GM18505 (cell line): ENCODE results near the gene SIK1.
"Not testable (repeated sequence)": the region's sequence is repeated elsewhere in the genome, so short reads cannot be mapped to it uniquely, and the experiment has no call there.

ENCODE experiments used
- ATAC-seq: cut with Tn5 transposase; IDR thresholded peaks from one replicate; pipeline ENCODE4 v1.9.1; 2021; ENCODE audit not compliant: unreplicated experiment

Gene SIK1

GRCh38 chr21:43440835-43441727 is 14.2 kb upstream of the SIK1 start:
- not testable (repeated sequence) for ATAC-seq

GRCh38 chr21:43439316-43440075 is 12.6 kb upstream of the SIK1 start:
- ATAC-seq, result not testable (repeated sequence)

- ATAC-seq, result not testable (repeated sequence)
These were observed 9.3 kb upstream of the SIK1 start for GRCh38 chr21:43436272-43436671.

- not testable (repeated sequence) for ATAC-seq
These were observed 6.6 kb upstream of the SIK1 start for GRCh38 chr21:43433340-43434136.

- not testable (repeated sequence) for ATAC-seq
These were observed 4.0 kb upstream of the SIK1 start for GRCh38 chr21:43430830-43431416.

- ATAC-seq, result not testable (repeated sequence)
These were observed 2.0 kb upstream of the SIK1 start for GRCh38 chr21:43428964-43429363.

GRCh38 chr21:43427242-43427559 is 270 bp upstream of the SIK1 start:
- ATAC-seq, result peak; percentile 79

- ATAC-seq, result not testable (repeated sequence)
These were observed 927 bp downstream of the SIK1 start for GRCh38 chr21:43426004-43426403.

- ATAC-seq, result not testable (repeated sequence)
These were observed 7.5 kb downstream of the SIK1 start for GRCh38 chr21:43419475-43419874.

- ATAC-seq, result not testable (repeated sequence)
These were observed 12.4 kb downstream of the SIK1 start for GRCh38 chr21:43414576-43414975.

- ATAC-seq, result not testable (repeated sequence)
These were observed 14.7 kb downstream of the SIK1 start for GRCh38 chr21:43412020-43412788.

- ATAC-seq, result not testable (repeated sequence)
These were observed 16.4 kb downstream of the SIK1 start for GRCh38 chr21:43410456-43411068.

- ATAC-seq, result not testable (repeated sequence)
These were observed 19.8 kb downstream of the SIK1 start for GRCh38 chr21:43407139-43407538.

- ATAC-seq, result not testable (repeated sequence)
These were observed 22.5 kb downstream of the SIK1 start for GRCh38 chr21:43404450-43404849.

GRCh38 chr21:43403651-43404430 is 23.1 kb downstream of the SIK1 start:
- not testable (repeated sequence) for ATAC-seq

- ATAC-seq, result not testable (repeated sequence)
These were observed 25.8 kb downstream of the SIK1 start for GRCh38 chr21:43401125-43401524.

GRCh38 chr21:43399595-43400015 is 27.3 kb downstream of the SIK1 start:
- ATAC-seq, result not testable (repeated sequence)

GRCh38 chr21:43399136-43399535 is 27.8 kb downstream of the SIK1 start:
- ATAC-seq, result not testable (repeated sequence)
